Measurements from ENCODE around the gene RNU4-1. TPM values are rescaled to one million over a fixed set of nuclear protein-coding genes. Genes with fewer than 3 reads are reported as not detected.
"Not testable (repeated sequence)": the region's sequence is repeated elsewhere in the genome, so short reads cannot be mapped to it uniquely, and the experiment has no call there.

The RNU4-1 gene
- total RNA-seq, 1 donor from 2014 or later, result 5,722 TPM

DNA sequence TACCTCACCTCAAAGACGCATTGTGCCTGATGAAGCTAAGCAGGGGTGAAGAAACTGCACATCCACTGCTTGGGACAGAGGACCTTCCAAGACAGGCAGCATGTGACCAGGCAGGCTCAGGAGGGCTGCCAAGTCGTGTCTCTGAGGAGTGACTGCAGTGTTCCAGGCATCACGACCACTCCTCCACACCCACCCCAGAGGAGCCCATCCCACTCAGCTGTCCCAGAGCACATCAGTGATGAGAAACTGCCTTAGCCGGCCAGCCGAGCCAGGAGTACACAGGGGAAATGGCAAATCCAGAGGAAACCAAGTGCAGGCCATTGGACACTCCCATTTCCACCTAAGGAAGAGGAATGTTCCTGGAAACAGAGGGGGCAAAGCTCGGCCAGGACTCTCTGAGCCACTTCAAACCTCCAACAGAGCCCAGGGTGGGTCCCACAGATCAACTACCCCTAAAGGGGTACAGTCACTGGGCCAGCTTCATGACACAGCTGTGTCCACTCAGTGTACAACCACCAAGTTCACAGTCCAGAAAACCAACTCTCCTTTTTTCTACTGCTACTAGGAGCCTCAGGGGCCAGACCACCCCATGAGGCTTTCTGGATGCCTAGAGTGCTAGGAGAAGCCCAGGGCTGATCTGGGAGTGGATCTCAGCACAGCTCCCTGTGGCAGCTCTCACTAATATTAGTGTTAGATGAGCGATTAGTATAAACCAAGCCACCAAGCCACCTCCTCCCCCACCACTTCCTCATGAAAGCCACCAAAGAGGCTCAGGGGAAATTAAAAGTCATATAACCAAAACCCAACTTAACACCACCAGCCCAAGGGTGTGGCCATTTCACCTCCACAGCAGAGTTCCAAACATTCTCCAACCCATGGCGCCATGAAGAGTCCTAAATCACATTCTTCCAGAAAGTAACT is 42.9 kb downstream of the RNU4-1 start:
- Mint-ChIP-seq H3K4me3 (ENCODE audit: unreplicated experiment) (no peak overlapping the region), H3K27me3 (ENCODE audit: unreplicated experiment) (peaks cover 2% of the 10 kb centered on the region), H3K4me1 (ENCODE audit: low read depth, unreplicated experiment) (peaks cover 14% of the 10 kb centered on the region), H3K27ac (ENCODE audit: unreplicated experiment) (no peak overlapping the region), H3K9me3 (ENCODE audit: unreplicated experiment) (peaks cover under 1% of the 10 kb centered on the region), H3K36me3 (ENCODE audit: unreplicated experiment) (peaks cover 7% of the 10 kb centered on the region)
- no peak for DNase-seq
- TF ChIP-seq, protein P1, sequence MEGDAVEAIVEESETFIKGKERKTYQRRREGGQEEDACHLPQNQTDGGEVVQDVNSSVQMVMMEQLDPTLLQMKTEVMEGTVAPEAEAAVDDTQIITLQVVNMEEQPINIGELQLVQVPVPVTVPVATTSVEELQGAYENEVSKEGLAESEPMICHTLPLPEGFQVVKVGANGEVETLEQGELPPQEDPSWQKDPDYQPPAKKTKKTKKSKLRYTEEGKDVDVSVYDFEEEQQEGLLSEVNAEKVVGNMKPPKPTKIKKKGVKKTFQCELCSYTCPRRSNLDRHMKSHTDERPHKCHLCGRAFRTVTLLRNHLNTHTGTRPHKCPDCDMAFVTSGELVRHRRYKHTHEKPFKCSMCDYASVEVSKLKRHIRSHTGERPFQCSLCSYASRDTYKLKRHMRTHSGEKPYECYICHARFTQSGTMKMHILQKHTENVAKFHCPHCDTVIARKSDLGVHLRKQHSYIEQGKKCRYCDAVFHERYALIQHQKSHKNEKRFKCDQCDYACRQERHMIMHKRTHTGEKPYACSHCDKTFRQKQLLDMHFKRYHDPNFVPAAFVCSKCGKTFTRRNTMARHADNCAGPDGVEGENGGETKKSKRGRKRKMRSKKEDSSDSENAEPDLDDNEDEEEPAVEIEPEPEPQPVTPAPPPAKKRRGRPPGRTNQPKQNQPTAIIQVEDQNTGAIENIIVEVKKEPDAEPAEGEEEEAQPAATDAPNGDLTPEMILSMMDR (IDR thresholded peaks at IDR 0.05; ENCODE audit: partially characterized antibody, unreplicated experiment), result no peak

DNA sequence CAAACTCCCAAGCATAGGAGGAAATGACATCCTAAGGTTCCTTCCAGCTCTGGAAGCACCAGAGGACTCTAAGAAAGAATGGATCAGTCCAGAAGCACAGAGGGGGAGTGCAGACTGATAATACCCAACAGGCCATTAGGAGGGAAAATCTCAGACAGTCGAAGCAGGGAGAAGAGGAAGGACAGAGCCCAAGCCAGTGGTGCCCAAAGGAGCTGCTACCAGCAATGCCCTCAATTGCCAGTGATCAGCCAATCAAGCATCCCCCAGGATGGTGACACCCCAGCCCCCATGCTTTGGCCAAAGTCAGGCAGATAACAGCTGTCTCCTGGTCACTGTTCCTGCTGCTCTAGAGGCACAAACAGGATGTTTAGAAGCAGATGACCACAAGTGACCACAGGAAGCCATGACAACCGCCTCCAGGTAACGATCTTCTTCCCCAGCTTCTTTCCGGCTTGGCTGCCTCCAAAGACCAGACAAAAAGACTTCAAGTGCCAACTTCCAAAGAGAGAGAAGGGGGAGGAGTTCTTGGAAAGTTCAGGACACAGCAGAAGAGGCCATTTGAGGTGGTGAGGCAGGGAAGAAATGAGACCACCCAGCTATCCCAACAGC is 43.7 kb downstream of the RNU4-1 start:
- Mint-ChIP-seq H3K27ac (ENCODE audit: unreplicated experiment) (no peak overlapping the region), H3K4me3 (ENCODE audit: unreplicated experiment) (no peak overlapping the region), H3K9me3 (ENCODE audit: unreplicated experiment) (peaks cover 2% of the 10 kb centered on the region), H3K4me1 (ENCODE audit: low read depth, unreplicated experiment) (peaks cover 18% of the 10 kb centered on the region), H3K27me3 (ENCODE audit: unreplicated experiment) (peaks cover 2% of the 10 kb centered on the region), H3K36me3 (ENCODE audit: unreplicated experiment) (peaks cover 7% of the 10 kb centered on the region)
- no peak for DNase-seq
- TF ChIP-seq, protein P1 (IDR thresholded peaks at IDR 0.05; ENCODE audit: partially characterized antibody, unreplicated experiment), result no peak

DNA sequence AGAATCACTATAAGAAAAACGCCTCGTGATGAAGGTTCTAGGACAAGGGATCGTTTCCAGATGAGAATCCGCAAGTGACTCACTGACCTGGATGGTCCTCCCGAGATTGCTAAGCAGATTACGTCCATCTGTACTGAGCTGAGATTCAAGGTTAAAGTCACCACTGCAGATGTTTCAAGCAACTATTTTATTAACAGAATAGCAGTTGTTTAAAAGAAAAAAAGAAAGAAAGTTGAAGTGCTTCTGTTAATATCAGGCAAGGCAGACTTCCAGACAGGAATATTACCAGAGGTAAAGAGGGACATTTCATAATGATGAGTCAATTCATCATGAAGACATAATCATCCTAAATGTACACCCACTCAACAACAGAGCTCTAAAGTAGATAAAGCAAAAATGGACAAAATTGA is 45.4 kb downstream of the RNU4-1 start:
- Mint-ChIP-seq H3K27me3 (ENCODE audit: unreplicated experiment) (peaks cover 2% of the 10 kb centered on the region), H3K4me1 (ENCODE audit: low read depth, unreplicated experiment) (peaks cover 23% of the 10 kb centered on the region), H3K4me3 (ENCODE audit: unreplicated experiment) (no peak overlapping the region), H3K9me3 (ENCODE audit: unreplicated experiment) (peaks cover 2% of the 10 kb centered on the region), H3K27ac (ENCODE audit: unreplicated experiment) (no peak overlapping the region), H3K36me3 (ENCODE audit: unreplicated experiment) (peaks cover 7% of the 10 kb centered on the region)
- TF ChIP-seq, protein P1 (IDR thresholded peaks at IDR 0.05; ENCODE audit: partially characterized antibody, unreplicated experiment), result no peak
- no peak for DNase-seq

DNA sequence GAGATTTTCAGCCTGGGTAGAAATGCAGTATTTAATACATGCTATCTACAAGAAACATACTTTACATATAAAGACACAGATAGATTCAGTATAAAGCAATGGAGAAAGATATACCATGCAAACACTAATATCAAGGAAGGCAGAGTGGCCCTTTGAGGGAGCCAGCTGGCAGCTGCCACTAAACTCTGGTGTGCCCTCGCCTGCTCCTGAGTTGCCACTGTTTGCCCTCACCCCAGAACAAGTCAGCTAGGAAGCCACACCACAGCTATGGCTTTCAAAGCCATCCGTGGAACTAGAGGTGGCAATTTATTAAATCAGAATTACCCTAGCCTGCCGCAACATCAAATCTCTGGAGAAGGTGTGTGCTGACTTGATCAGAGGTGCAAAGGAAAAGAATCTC is 45.9 kb downstream of the RNU4-1 start:
- no peak overlapping the region for H3K4me3 Mint-ChIP-seq (ENCODE audit: unreplicated experiment)
- DNase-seq, result no peak
- TF ChIP-seq, protein P1 (IDR thresholded peaks at IDR 0.05; ENCODE audit: partially characterized antibody, unreplicated experiment), result no peak
- no peak overlapping the region for H3K27ac Mint-ChIP-seq (ENCODE audit: unreplicated experiment)
- H3K9me3 Mint-ChIP-seq (ENCODE audit: unreplicated experiment), result peaks cover 2% of the 10 kb centered on the region
- peaks cover 3% of the 10 kb centered on the region for H3K36me3 Mint-ChIP-seq (ENCODE audit: unreplicated experiment)
- peaks cover 23% of the 10 kb centered on the region for H3K4me1 Mint-ChIP-seq (ENCODE audit: low read depth, unreplicated experiment)
- peaks cover 2% of the 10 kb centered on the region for H3K27me3 Mint-ChIP-seq (ENCODE audit: unreplicated experiment)

DNA sequence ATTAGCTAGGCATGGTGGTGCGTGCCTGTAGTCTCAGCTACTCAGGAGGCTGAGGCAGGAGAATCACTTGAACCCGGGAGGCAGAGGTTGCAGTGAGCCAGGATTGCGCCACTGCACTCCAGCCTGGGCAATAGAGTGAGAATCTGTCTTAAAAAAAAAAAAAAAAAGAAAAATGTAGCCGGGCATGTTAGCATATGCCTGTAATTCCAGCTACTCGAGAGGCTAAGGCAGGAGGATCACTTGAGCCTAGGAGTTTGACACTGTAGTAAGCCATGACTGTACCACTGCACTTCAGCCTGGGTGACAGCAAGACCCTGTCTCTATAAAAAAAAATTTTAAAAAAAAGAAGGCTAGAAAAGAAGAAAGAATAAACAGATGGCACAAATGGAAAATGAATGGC is 46.3 kb downstream of the RNU4-1 start:
- H3K36me3 Mint-ChIP-seq (ENCODE audit: unreplicated experiment); DNase-seq; H3K27ac Mint-ChIP-seq (ENCODE audit: unreplicated experiment); H3K27me3 Mint-ChIP-seq (ENCODE audit: unreplicated experiment); H3K9me3 Mint-ChIP-seq (ENCODE audit: unreplicated experiment); H3K4me3 Mint-ChIP-seq (ENCODE audit: unreplicated experiment): not testable (repeated sequence)
- peaks cover 24% of the 10 kb centered on the region for H3K4me1 Mint-ChIP-seq (ENCODE audit: low read depth, unreplicated experiment)

Other genes starting within 250 kb of the RNU4-1 start
- 57.2 TPM for gene RAB35, start 176.5 kb downstream of the RNU4-1 start, total RNA-seq (ENCODE audit: unreplicated experiment)
- 173 TPM for gene GCN1, start 98.5 kb downstream of the RNU4-1 start, total RNA-seq (ENCODE audit: unreplicated experiment)
- gene RPLP0, start 92.1 kb downstream of the RNU4-1 start, total RNA-seq (ENCODE audit: unreplicated experiment), result 1,238 TPM
- gene PXN, start 27.5 kb downstream of the RNU4-1 start, total RNA-seq (ENCODE audit: unreplicated experiment), result 39.5 TPM
- gene RNU4-2, start 1.3 kb downstream of the RNU4-1 start, total RNA-seq (ENCODE audit: unreplicated experiment), result 8,083 TPM
- 3.8 TPM for gene SIRT4, start 9.1 kb upstream of the RNU4-1 start, total RNA-seq (ENCODE audit: unreplicated experiment)
- not detected for gene PLA2G1B, start 34.5 kb upstream of the RNU4-1 start, total RNA-seq (ENCODE audit: unreplicated experiment)
- gene MSI1, start 75.9 kb upstream of the RNU4-1 start, total RNA-seq (ENCODE audit: unreplicated experiment), result 229 TPM
- gene COX6A1, start 144.9 kb upstream of the RNU4-1 start, total RNA-seq (ENCODE audit: unreplicated experiment), result 405 TPM
- gene TRIAP1, start 153.1 kb upstream of the RNU4-1 start, total RNA-seq (ENCODE audit: unreplicated experiment), result 25.2 TPM
- 16.8 TPM for gene GATC, start 153.2 kb upstream of the RNU4-1 start, total RNA-seq (ENCODE audit: unreplicated experiment)
- gene SRSF9, start 176.5 kb upstream of the RNU4-1 start, total RNA-seq (ENCODE audit: unreplicated experiment), result 210 TPM
- gene DYNLL1, start 202.9 kb upstream of the RNU4-1 start, total RNA-seq (ENCODE audit: unreplicated experiment), result 403 TPM
- 32.0 TPM for gene COQ5, start 235.9 kb upstream of the RNU4-1 start, total RNA-seq (ENCODE audit: unreplicated experiment)
- 188 TPM for gene RNF10, start 241.1 kb upstream of the RNU4-1 start, total RNA-seq (ENCODE audit: unreplicated experiment)